GM12873 (cell line): ENCODE results near the gene ATMIN.

ENCODE experiments used
- TF ChIP-seq, protein P1 (sequence below): IDR thresholded peaks from 2 replicates; pipeline ENCODE4 v1.5.1; 2012; ENCODE audit warnings: low read depth, mild to moderate bottlenecking, moderate library complexity, low read length, control low read depth; ENCODE audit not compliant: insufficient read depth; ENCODE audit errors: missing control alignments

ATMIN gene

DNA sequence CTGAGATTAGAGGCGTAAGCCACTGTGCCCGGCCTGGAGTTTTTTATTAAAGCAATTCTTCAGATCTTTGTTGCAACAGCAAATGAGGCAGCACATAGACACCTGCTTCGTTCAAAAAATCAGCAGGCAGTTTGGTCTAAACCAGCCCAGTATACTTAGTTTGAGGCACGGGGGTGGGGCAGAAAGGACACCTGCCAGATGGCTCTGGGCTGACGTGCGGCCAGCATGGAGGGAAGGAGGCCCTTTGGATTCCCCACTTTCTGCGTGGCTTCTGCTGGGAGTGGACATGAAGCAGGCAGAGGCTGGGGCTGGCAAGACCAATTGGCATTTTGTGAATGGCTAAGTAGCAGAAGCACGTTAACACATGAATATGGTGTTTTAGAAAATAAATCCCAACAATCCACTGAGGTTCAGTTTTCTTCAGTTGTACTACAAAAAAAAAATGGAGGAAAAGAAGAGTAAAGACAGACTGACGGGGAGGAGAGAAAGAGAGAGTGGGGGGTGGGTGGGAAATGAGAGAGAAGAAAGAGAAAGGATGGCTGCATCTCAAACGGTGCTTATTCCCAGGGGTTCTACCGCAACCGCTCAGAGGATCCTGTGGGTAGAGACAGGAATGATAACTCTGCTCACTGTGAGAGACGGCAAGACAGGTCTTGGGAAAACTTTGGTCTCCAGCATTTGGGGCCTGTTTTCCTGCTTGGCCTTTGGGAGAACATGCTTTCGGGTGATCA is 25.1 kb downstream of the ATMIN start:
- TF ChIP-seq, protein P1, sequence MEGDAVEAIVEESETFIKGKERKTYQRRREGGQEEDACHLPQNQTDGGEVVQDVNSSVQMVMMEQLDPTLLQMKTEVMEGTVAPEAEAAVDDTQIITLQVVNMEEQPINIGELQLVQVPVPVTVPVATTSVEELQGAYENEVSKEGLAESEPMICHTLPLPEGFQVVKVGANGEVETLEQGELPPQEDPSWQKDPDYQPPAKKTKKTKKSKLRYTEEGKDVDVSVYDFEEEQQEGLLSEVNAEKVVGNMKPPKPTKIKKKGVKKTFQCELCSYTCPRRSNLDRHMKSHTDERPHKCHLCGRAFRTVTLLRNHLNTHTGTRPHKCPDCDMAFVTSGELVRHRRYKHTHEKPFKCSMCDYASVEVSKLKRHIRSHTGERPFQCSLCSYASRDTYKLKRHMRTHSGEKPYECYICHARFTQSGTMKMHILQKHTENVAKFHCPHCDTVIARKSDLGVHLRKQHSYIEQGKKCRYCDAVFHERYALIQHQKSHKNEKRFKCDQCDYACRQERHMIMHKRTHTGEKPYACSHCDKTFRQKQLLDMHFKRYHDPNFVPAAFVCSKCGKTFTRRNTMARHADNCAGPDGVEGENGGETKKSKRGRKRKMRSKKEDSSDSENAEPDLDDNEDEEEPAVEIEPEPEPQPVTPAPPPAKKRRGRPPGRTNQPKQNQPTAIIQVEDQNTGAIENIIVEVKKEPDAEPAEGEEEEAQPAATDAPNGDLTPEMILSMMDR, result no peak

DNA sequence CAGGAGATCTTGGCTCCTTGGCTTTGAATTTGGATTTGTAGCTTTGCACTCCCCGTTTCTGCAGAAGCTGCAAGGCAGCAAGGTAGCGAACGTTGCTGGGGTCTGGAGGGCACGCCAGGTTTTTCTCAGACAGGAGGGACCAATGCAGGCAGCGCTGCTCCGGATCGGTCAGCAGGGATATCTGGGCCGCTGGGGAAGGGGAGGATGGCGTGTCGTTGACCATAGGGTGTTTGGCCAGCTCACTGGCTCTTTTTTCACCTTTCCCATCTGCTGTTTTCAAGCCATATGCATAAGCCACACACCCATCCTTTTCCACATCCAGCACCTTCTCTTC is 25.6 kb downstream of the ATMIN start:
- TF ChIP-seq, protein P1, result no peak

DNA sequence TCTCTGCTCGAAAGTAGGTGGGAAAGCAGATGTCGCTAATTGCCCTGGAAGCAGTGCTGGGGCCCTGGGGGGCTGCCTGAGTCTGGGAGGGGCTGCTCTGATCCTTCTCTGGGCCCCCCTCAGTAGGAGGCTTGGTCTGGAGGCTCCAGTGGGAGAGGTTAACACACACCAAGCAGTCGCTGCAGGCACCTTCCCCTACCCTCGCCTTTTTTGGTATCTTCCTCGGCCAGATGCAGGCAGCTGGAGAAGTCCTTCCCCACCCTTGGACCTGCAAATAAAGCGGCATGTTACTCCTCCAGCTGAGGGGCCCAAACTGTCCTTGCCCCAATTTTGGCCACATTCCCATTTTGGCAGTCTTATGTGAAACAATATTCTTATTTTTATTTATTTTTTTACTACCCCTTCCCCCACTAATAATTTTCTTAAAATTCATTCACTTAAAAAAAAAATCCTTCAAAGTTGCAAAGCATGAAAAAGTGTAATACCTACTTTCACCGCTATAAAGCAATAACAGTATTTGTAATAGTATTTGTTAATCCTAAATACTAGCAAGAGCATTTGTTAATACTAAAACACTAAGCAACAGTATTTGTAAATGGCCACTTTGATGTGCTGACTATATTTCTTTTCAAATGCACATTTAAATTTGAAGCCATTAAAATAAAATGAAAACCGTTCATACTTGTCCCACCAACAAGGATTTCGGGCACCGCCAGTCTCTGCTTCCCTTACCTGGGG is 26.4 kb downstream of the ATMIN start:
- TF ChIP-seq, protein P1, result no peak

- TF ChIP-seq, protein P1, result no peak
These were observed 31.0 kb downstream of the ATMIN start for GRCh38 chr16:81066681-81067080.

- TF ChIP-seq, protein P1, result no peak
These were observed 31.5 kb downstream of the ATMIN start for GRCh38 chr16:81067166-81067565.

DNA sequence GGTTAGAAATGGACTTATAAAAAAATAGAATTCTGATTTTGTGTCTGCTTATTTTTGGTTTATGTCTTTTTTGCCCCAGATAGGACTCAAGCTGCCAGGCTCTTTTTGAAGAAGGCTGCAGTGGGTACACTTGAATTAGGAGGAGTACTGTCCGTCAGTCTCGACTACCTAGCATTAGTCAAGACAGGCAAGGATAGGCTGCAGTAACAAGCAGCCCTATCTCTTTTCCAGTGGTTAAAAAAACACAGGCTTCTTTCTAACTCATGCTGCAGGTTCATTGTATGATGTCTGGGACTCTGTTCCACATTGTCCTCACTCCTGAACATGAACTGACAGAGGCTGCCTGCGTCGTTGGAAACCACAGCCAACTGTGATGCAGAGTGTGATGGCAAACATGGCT is 33.4 kb downstream of the ATMIN start:
- TF ChIP-seq, protein P1, result no peak

DNA sequence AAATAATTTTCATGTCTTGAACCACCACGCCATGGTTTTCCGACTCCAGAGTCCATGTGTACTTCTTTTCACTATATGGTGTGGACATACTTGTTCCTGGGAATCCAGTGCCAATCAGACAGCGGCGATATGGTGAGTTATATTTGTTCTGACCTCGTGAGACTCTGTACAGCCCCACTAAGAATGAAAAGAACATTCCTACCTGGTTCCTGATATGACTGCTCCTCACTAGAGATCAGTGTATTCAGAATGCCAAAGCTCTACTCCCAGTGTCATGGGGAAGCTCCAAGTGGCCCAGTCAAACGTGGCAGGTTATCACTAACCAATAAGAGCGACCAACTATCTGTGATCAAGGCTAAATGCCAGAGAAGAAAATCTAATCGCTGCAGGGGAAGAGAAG is 35.3 kb downstream of the ATMIN start:
- TF ChIP-seq, protein P1, result no peak
